GM12878 (cell line): ENCODE data around the gene STXBP2. TPM values are rescaled to one million over a fixed set of nuclear protein-coding genes. Genes with fewer than 3 reads are reported as not detected.

ENCODE experiments used
- ATAC-seq: fragments of 200-7000 bp; cut with Tn5 transposase; 3 replicates; pipeline ENCODE4 v1.9.1; 2020; ENCODE audit warnings: mild to moderate bottlenecking, moderate library complexity
- BruUV-seq: library from RNA; stranded (reverse); fragments of 400-500 nt; replicated peaks from 2 replicates; lab custom pipeline; 2021; lab: Mats Ljungman, UMichigan
- CTCF ChIA-PET: fragments of 300-600 bp; sonication (Branson Sonifier 250); formaldehyde crosslinking; extraction: SDS; loops from one replicate; lab custom pipeline; 2021; ENCODE audit warnings: inconsistent platforms; lab: Yijun Ruan, JAX
- POLR2A ChIA-PET: fragments of 350-600 bp; formaldehyde crosslinking; extraction: SDS; loops from one replicate; lab custom pipeline; 2021; ENCODE audit warnings: inconsistent platforms; lab: Charles Lee
- RAD21 ChIA-PET: fragments of 300-600 bp; sonication (Branson Sonifier 250); formaldehyde crosslinking; loops from one replicate; lab custom pipeline; 2023; ENCODE audit warnings: antibody characterized with exemption; ENCODE audit not compliant: unreplicated experiment; lab: Charles Lee
- SMC1A ChIA-PET: fragments of 300-600 bp; sonication (Branson Sonifier 250); formaldehyde crosslinking; loops from one replicate; lab custom pipeline; 2023; ENCODE audit not compliant: unreplicated experiment, uncharacterized antibody; lab: Charles Lee
- DNase-seq: peaks from one replicate; pipeline ENCODE4 v3.0.0-alpha.2; 2011; ENCODE audit warnings: low read depth, low spot score
- FAIRE-seq: peaks from 3 replicates; lab custom pipeline; 2011; peaks lifted over from hg19 to GRCh38; lab: Jason Lieb, UNC
- H2AFZ ChIP-seq: 2 replicates; pipeline ENCODE4 v1.6.0; 2011; ENCODE audit warnings: low read depth, low read length, control low read depth; ENCODE audit not compliant: control insufficient read depth
- H3K27ac ChIP-seq: 2 replicates; pipeline ENCODE4 v1.5.1; 2011; ENCODE audit warnings: control low read depth; ENCODE audit not compliant: control insufficient read depth, insufficient read depth
- H3K27me3 ChIP-seq, 2 experiments: replicated peaks in 1 of 2; 2 replicates each; pipeline versions ENCODE4 v1.6.0 to v1.6.1; 2011; ENCODE audit warnings: low read length in 1 of 2; ENCODE audit not compliant: control insufficient read depth in 2 of 2, insufficient read depth in 2 of 2
- H3K36me3 ChIP-seq, 2 experiments: 2 replicates each; pipeline ENCODE4 v1.5.1; 2011; ENCODE audit warnings: low read length in 1 of 2; ENCODE audit not compliant: control insufficient read depth in 2 of 2, insufficient read depth in 2 of 2
- H3K4me1 ChIP-seq: 2 replicates; pipeline ENCODE4 v1.6.1; 2011; ENCODE audit warnings: mild to moderate bottlenecking, low read length, moderate library complexity, mixed read lengths; ENCODE audit not compliant: control insufficient read depth, insufficient read depth
- H3K4me2 ChIP-seq: 2 replicates; pipeline ENCODE4 v1.6.0; 2011; ENCODE audit warnings: control low read depth; ENCODE audit not compliant: control insufficient read depth, insufficient read depth
- H3K4me3 ChIP-seq: fragments of 200-600 bp; sonication (generic); 2 replicates; pipeline ENCODE4 v1.5.1; 2016
- H3K79me2 ChIP-seq: 2 replicates; pipeline ENCODE4 v1.6.0; 2011; ENCODE audit warnings: low read length; ENCODE audit not compliant: control insufficient read depth, insufficient read depth
- H3K9ac ChIP-seq: 2 replicates; pipeline ENCODE4 v1.8.0; 2011; ENCODE audit warnings: low read length, control low read depth, mixed read lengths; ENCODE audit not compliant: control insufficient read depth, insufficient read depth
- H3K9me3 ChIP-seq: replicated peaks from 3 replicates; pipeline ENCODE4 v1.5.1; 2011; ENCODE audit warnings: mild to moderate bottlenecking, low read length; ENCODE audit not compliant: control insufficient read depth, insufficient read depth
- H4K20me1 ChIP-seq: 2 replicates; pipeline ENCODE4 v1.6.0; 2011; ENCODE audit not compliant: control insufficient read depth, insufficient read depth
- BMI1 ChIP-seq: fragments of 450-650 bp; IDR thresholded peaks from 2 replicates; pipeline ENCODE4 v1.6.1; 2016; ENCODE audit warnings: mild to moderate bottlenecking, moderate library complexity, borderline replicate concordance
- EED ChIP-seq: sonication (generic); IDR thresholded peaks from 2 replicates; pipeline ENCODE4 v1.6.1; 2016; ENCODE audit warnings: antibody characterized with exemption, low read depth
- HDAC6 ChIP-seq: fragments of 200-600 bp; sonication (generic); IDR thresholded peaks from one replicate; pipeline ENCODE4 v1.8.0; 2017; ENCODE audit warnings: antibody characterized with exemption; ENCODE audit not compliant: unreplicated experiment
- KDM1A ChIP-seq: fragments of 200-600 bp; sonication (generic); IDR thresholded peaks from 2 replicates; pipeline ENCODE4 v1.6.1; 2016; ENCODE audit warnings: borderline replicate concordance
- MLLT1 ChIP-seq: fragments of 450-650 bp; IDR thresholded peaks from 2 replicates; pipeline ENCODE4 v1.6.1; 2016; ENCODE audit warnings: mild to moderate bottlenecking
- MYB ChIP-seq: fragments of 150-350 bp; IDR thresholded peaks from 2 replicates; pipeline ENCODE4 v1.6.1; 2014; ENCODE audit warnings: mild to moderate bottlenecking, low read depth, low read length, borderline replicate concordance
- RAD51 ChIP-seq: fragments of 450-650 bp; IDR thresholded peaks from 2 replicates; pipeline ENCODE4 v1.6.1; 2016; ENCODE audit warnings: moderate library complexity, mild to moderate bottlenecking, inconsistent platforms
- RUNX3 ChIP-seq: IDR thresholded peaks from 2 replicates; pipeline ENCODE4 v1.6.1; 2012; ENCODE audit warnings: low read length, inconsistent platforms
- STAT3 ChIP-seq: IDR thresholded peaks from 2 replicates; pipeline ENCODE4 v1.6.1; 2011; ENCODE audit warnings: low read depth, low read length, improper control_type of control experiment
- SUPT20H ChIP-seq: IDR thresholded peaks from 2 replicates; pipeline ENCODE4 v1.6.1; 2011; ENCODE audit warnings: low read depth, mild to moderate bottlenecking, low read length, moderate library complexity, borderline replicate concordance; ENCODE audit not compliant: control insufficient read depth
- ZBED1 ChIP-seq: IDR thresholded peaks from 2 replicates; pipeline ENCODE4 v1.6.1; 2016; ENCODE audit warnings: borderline replicate concordance
- ZZZ3 ChIP-seq: IDR thresholded peaks from 2 replicates; pipeline ENCODE4 v1.6.1; 2011; ENCODE audit warnings: low read depth; ENCODE audit not compliant: control insufficient read depth, insufficient read length
- WGBS: methylation state at CpG from one replicate; pipeline ENCODE4 v1.1.6; 2016; ENCODE audit warnings: low lambda C conversion rate; ENCODE audit not compliant: insufficient replicate concordance, insufficient coverage; ENCODE audit errors: missing lambda C conversion rate; 5-methylcytosine and 5-hydroxymethylcytosine counted together
- in situ Hi-C: fragments of 300-500 bp; cut with MboI; formaldehyde crosslinking; loops from 9 replicates; pipeline ENCODE4 v1.14.3; 2018; ENCODE audit warnings: mixed read lengths
- intact Hi-C: fragments of 100-400 bp; cut with micrococcal nuclease; formaldehyde crosslinking; loops from one replicate; pipeline ENCODE4 v1.14.2; 2022; ENCODE audit not compliant: unreplicated experiment
- polyA plus RNA-seq, 11 experiments: library from polyadenylated mRNA; depleted of rRNA in 4 of 11; unstranded in 6 of 11; stranded (reverse) in 5 of 11; fragments of >200 nt; fragmentation: Nextera tagmentation in 4 of 11; fragmentation: Illumina TruSeq in 1 of 11; extraction: Ambion mirVana in 4 of 11; extraction: Trizol in 1 of 11; gene quantifications; 1 replicate in 1 of 11; 2 replicates in 10 of 11; pipeline versions ENCODE4 v1.2.1 to v1.2.3, GENCODE V29; 2011 to 2016; ENCODE audit warnings: inconsistent platforms in 2 of 11, missing spikeins in 2 of 11, low read depth in 1 of 11
- total RNA-seq, 4 experiments: library from RNA; depleted of rRNA in 3 of 4; stranded (reverse); fragments of >200 nt in 3 of 4; fragmentation: Illumina TruSeq in 1 of 4; extraction: Trizol in 1 of 4; gene quantifications; 2 replicates each; pipeline versions ENCODE4 v1.2.1 to v1.2.3, GENCODE V29; 2013 to 2021

The STXBP2 gene
- total and polyA plus RNA-seq, 10 of the 15 experiments (the other 5 are each of a cell fraction or from before 2014, with no cell fraction given), result 2.6 to 111 (median 61.4) TPM

- no peak for TF ChIP-seq ZZZ3
- no peak for TF ChIP-seq RUNX3
- no peak for TF ChIP-seq HDAC6
- no peak for TF ChIP-seq BMI1
- no peak for TF ChIP-seq RAD51
- Histone ChIP-seq H3K9me3 (no peaks in the 10 kb centered on the region), H3K4me3 (no peak within 1 kb of the TSS), H3K27me3 (peaks cover 4 to 7% of the 10 kb centered on the region in 2 experiments; a peak in 3 of 4 replicates), H3K9ac (no peak within 1 kb of the TSS), H3K36me3 (no peaks in the 10 kb centered on the region), H3K4me2 (no peak within 1 kb of the TSS), H3K4me1 (no peaks in the 10 kb centered on the region), H4K20me1 (no peaks in the 10 kb centered on the region), H3K27ac (no peak within 1 kb of the TSS), H3K79me2 (no peaks in the 10 kb centered on the region), H2AFZ (no peak within 1 kb of the TSS)
- BruUV-seq, result no TSS peak
- intact Hi-C loops, result no loop called here
- DNase-seq, result no peak
- ChIA-PET SMC1A (no interaction called here), CTCF (interaction anchor here (1.0 to 1.8 kb wide), 3 partner anchors 12 to 132 kb away, joined by 3 to 6 read pairs (median 3); partner anchors contain the start of gene TRAPPC5), POLR2A (interaction anchor here (0.6 kb wide), 1 partner anchor 300 kb away, joined by 3 read pairs; no protein-coding TSS in a partner anchor), RAD21 (no interaction called here)
- in situ Hi-C loops, result no loop called here
- ATAC-seq, result no peak
- WGBS, result 23% methylated on average over 9 of the region's 9 CpGs
- FAIRE-seq, result no peak
These were observed 31.9 kb downstream of the STXBP2 start, which contains the start of gene RETN for GRCh38 chr19:7668842-7669241. Gene RETN (plus strand): TSS chr19:7669049. CDS start chr19:7669327, 278 bp downstream.

- ATAC-seq, result no peak
- H4K20me1 ChIP-seq, result no peaks in the 10 kb centered on the region
- H3K9me3 ChIP-seq, result no peaks in the 10 kb centered on the region
- intact Hi-C loops, result loop anchor here (10.0 kb wide), 1 partner anchor 285 kb away; no protein-coding TSS in a partner anchor
- in situ Hi-C loops, result no loop called here
- CTCF ChIA-PET, result interaction anchor here (0.6 to 1.8 kb wide), 4 partner anchors 11 to 567 kb away, joined by 3 to 6 read pairs (median 3); partner anchors contain the start of gene TRAPPC5
- no peak for TF ChIP-seq STAT3
- no peak for TF ChIP-seq EED
- no peak for TF ChIP-seq MLLT1
- no peak for TF ChIP-seq ZBED1
- TF ChIP-seq MYB, result no peak
- no peak for TF ChIP-seq KDM1A
- no peak for TF ChIP-seq SUPT20H
- POLR2A ChIA-PET, result no interaction called here
- H3K27ac ChIP-seq, result no peak overlapping the region
- H3K4me2 ChIP-seq, result no peak overlapping the region
- no peaks in the 10 kb centered on the region for H3K36me3 ChIP-seq
- RAD21 ChIA-PET, result no interaction called here
- H3K79me2 ChIP-seq, result no peaks in the 10 kb centered on the region
- 34% methylated on average over 9 of the region's 9 CpGs for WGBS
- H3K9ac ChIP-seq, result no peak overlapping the region
- FAIRE-seq, result no peak
- no TSS peak for BruUV-seq
- no peak overlapping the region for H2AFZ ChIP-seq
- no peak overlapping the region for H3K4me3 ChIP-seq
- DNase-seq, result no peak
- SMC1A ChIA-PET, result interaction anchor here (0.6 to 0.7 kb wide), 2 partner anchors 12 to 597 kb away, joined by 3 read pairs; no protein-coding TSS in a partner anchor
- H3K4me1 ChIP-seq, result no peaks in the 10 kb centered on the region
- H3K27me3 ChIP-seq, result peaks cover 4 to 7% of the 10 kb centered on the region in 2 experiments; a peak in 3 of 4 replicates
These were observed 32.7 kb downstream of the STXBP2 start for GRCh38 chr19:7669641-7670040.
